ENCODE results near the gene MACROH2A1. TPM values are rescaled to one million over a fixed set of nuclear protein-coding genes. Genes with fewer than 3 reads are reported as not detected.

MACROH2A1 gene
- total and polyA plus RNA-seq, 10 of the 15 experiments (the other 5 are each of a cell fraction or from before 2014, with no cell fraction given): 45.7 to 230 (median 196) TPM

DNA sequence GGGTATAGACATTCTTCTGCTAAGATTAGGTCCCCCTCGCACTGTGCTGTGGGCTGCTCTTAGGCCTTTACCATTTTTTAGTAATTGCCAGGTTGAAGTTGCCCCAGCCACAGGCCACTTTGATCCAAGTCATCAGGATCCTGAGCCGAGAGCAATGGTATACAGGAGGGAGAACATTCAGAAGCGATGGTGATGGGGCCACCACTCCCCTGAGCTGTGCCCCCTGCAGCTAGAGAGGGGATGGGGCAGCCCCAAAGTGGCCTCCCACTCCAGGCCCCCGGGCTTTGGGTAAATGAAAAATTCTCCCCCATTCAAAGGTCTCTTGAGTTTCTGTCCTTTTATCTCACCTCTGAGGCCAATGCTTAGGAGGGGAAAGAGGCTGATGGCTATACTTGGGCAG is 59.4 kb downstream of the MACROH2A1 start:
- ChIA-PET POLR2A (interaction anchor here (1.2 kb wide), 1 partner anchor 100 kb away, joined by 3 read pairs; no protein-coding TSS in a partner anchor), RAD21 (ENCODE audit: unreplicated experiment) (no interaction called here), CTCF (no interaction called here), SMC1A (ENCODE audit: uncharacterized antibody, unreplicated experiment) (interaction anchor here (0.8 kb wide), 1 partner anchor 1585 kb away, joined by 3 read pairs; no protein-coding TSS in a partner anchor)
- Histone ChIP-seq H3K4me3 (no peak overlapping the region), H3K27me3 (replicated peaks in 1 of 2; ENCODE audit: control insufficient read depth in 2 of 2, insufficient read depth in 2 of 2, low read length in 1 of 2) (no peaks in the 10 kb centered on the region), H3K79me2 (ENCODE audit: control insufficient read depth, insufficient read depth, low read length) (no peaks in the 10 kb centered on the region), H3K4me2 (ENCODE audit: control insufficient read depth, insufficient read depth) (no peak overlapping the region), H3K4me1 (ENCODE audit: control insufficient read depth, insufficient read depth, low read length) (peaks cover 7% of the 10 kb centered on the region), H3K9me3 (replicated peaks; ENCODE audit: control insufficient read depth, insufficient read depth, low read length) (no peaks in the 10 kb centered on the region), H4K20me1 (ENCODE audit: control insufficient read depth, insufficient read depth) (no peaks in the 10 kb centered on the region), H3K36me3 (ENCODE audit: control insufficient read depth in 2 of 2, insufficient read depth in 2 of 2, low read length in 1 of 2) (peaks cover 33 to 53% of the 10 kb centered on the region in 2 experiments), H3K9ac (ENCODE audit: control insufficient read depth, insufficient read depth, low read length) (no peak overlapping the region), H2AFZ (ENCODE audit: control insufficient read depth, low read depth, low read length) (no peak overlapping the region), H3K27ac (ENCODE audit: control insufficient read depth, insufficient read depth) (no peak overlapping the region)
- WGBS (ENCODE audit: insufficient coverage, insufficient replicate concordance, low lambda C conversion rate, missing lambda C conversion rate): 96% methylated on average over 4 of the region's 4 CpGs
- TF ChIP-seq, protein P1, sequence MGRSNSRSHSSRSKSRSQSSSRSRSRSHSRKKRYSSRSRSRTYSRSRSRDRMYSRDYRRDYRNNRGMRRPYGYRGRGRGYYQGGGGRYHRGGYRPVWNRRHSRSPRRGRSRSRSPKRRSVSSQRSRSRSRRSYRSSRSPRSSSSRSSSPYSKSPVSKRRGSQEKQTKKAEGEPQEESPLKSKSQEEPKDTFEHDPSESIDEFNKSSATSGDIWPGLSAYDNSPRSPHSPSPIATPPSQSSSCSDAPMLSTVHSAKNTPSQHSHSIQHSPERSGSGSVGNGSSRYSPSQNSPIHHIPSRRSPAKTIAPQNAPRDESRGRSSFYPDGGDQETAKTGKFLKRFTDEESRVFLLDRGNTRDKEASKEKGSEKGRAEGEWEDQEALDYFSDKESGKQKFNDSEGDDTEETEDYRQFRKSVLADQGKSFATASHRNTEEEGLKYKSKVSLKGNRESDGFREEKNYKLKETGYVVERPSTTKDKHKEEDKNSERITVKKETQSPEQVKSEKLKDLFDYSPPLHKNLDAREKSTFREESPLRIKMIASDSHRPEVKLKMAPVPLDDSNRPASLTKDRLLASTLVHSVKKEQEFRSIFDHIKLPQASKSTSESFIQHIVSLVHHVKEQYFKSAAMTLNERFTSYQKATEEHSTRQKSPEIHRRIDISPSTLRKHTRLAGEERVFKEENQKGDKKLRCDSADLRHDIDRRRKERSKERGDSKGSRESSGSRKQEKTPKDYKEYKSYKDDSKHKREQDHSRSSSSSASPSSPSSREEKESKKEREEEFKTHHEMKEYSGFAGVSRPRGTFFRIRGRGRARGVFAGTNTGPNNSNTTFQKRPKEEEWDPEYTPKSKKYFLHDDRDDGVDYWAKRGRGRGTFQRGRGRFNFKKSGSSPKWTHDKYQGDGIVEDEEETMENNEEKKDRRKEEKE (IDR thresholded peaks at IDR 0.05): no peak
- no peak for TF ChIP-seq EZH2 (IDR thresholded peaks at IDR 0.05; ENCODE audit: borderline replicate concordance, control insufficient read depth, low read depth, low read length)
- TF ChIP-seq BMI1 (IDR thresholded peaks at IDR 0.05; ENCODE audit: borderline replicate concordance): no peak
- TF ChIP-seq, protein P2, sequence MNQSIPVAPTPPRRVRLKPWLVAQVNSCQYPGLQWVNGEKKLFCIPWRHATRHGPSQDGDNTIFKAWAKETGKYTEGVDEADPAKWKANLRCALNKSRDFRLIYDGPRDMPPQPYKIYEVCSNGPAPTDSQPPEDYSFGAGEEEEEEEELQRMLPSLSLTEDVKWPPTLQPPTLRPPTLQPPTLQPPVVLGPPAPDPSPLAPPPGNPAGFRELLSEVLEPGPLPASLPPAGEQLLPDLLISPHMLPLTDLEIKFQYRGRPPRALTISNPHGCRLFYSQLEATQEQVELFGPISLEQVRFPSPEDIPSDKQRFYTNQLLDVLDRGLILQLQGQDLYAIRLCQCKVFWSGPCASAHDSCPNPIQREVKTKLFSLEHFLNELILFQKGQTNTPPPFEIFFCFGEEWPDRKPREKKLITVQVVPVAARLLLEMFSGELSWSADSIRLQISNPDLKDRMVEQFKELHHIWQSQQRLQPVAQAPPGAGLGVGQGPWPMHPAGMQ (IDR thresholded peaks at IDR 0.05; ENCODE audit: borderline replicate concordance): no peak
- no peak for TF ChIP-seq HCFC1 (IDR thresholded peaks at IDR 0.05; ENCODE audit: low read length)
- TF ChIP-seq NFIC (IDR thresholded peaks at IDR 0.05; ENCODE audit: low read depth, low read length): no peak
- no peak for TF ChIP-seq ASH2L (IDR thresholded peaks at IDR 0.05; ENCODE audit: borderline replicate concordance, low read depth)
- no peak for TF ChIP-seq RBBP5 (conservative IDR thresholded peaks at IDR 0.05)
- no peak for TF ChIP-seq EED (IDR thresholded peaks at IDR 0.05; ENCODE audit: low read depth)
- in situ Hi-C loops (cut with MboI): no loop called here
- no TSS peak for BruUV-seq (replicated peaks)
- ATAC-seq (no peak), DNase-seq (ENCODE audit: low read depth, low spot score) (no peak), FAIRE-seq (no peak)
- intact Hi-C loops (cut with micrococcal nuclease; ENCODE audit: unreplicated experiment): no loop called here
